GM18861 (cell line): ENCODE measurements around the gene UBIAD1.
"Not testable (repeated sequence)": the region's sequence is repeated elsewhere in the genome, so short reads cannot be mapped to it uniquely, and the experiment has no call there.

ENCODE experiments used
- ATAC-seq: cut with Tn5 transposase; IDR thresholded peaks from one replicate; pipeline ENCODE4 v1.9.1; 2021; ENCODE audit not compliant: unreplicated experiment

Gene UBIAD1

GRCh38 chr1:11279152-11279551 lies 6.2 kb downstream of the UBIAD1 start:
- ATAC-seq: no peak

GRCh38 chr1:11279630-11280029 lies 6.6 kb downstream of the UBIAD1 start:
- no peak for ATAC-seq

GRCh38 chr1:11280719-11281376 lies 7.8 kb downstream of the UBIAD1 start:
- ATAC-seq: no peak

- no peak for ATAC-seq
These were observed 8.7 kb downstream of the UBIAD1 start for GRCh38 chr1:11281518-11282331.

- no peak for ATAC-seq
These were observed 10.2 kb downstream of the UBIAD1 start for GRCh38 chr1:11283151-11283550.

- ATAC-seq: no peak
These were observed 11.8 kb downstream of the UBIAD1 start for GRCh38 chr1:11284784-11285183.

GRCh38 chr1:11285883-11286734 lies 13.1 kb downstream of the UBIAD1 start:
- no peak for ATAC-seq

GRCh38 chr1:11286735-11287410 lies 13.9 kb downstream of the UBIAD1 start:
- ATAC-seq: no peak

- no peak for ATAC-seq
These were observed 16.1 kb downstream of the UBIAD1 start for GRCh38 chr1:11289064-11289463.

- ATAC-seq: no peak
These were observed 18.1 kb downstream of the UBIAD1 start for GRCh38 chr1:11291049-11291448.

- ATAC-seq: no peak
These were observed 20.9 kb downstream of the UBIAD1 start for GRCh38 chr1:11293856-11294255.

GRCh38 chr1:11294951-11295350 lies 22.0 kb downstream of the UBIAD1 start:
- ATAC-seq: no peak

GRCh38 chr1:11295905-11296304 lies 22.9 kb downstream of the UBIAD1 start:
- ATAC-seq: no peak

- not testable (repeated sequence) for ATAC-seq
These were observed 24.8 kb downstream of the UBIAD1 start for GRCh38 chr1:11297774-11298173.

GRCh38 chr1:11298390-11299224 lies 25.6 kb downstream of the UBIAD1 start:
- no peak for ATAC-seq

- ATAC-seq: no peak
These were observed 26.2 kb downstream of the UBIAD1 start for GRCh38 chr1:11299225-11299574.

- no peak for ATAC-seq
These were observed 28.6 kb downstream of the UBIAD1 start for GRCh38 chr1:11301601-11302000.

GRCh38 chr1:11302366-11302765 lies 29.4 kb downstream of the UBIAD1 start:
- ATAC-seq: no peak

- ATAC-seq: not testable (repeated sequence)
These were observed 32.5 kb downstream of the UBIAD1 start for GRCh38 chr1:11305516-11305915.

GRCh38 chr1:11307852-11308251 lies 34.9 kb downstream of the UBIAD1 start:
- ATAC-seq: no peak
